ENCODE data around the gene EOMES. TPM values are rescaled to one million over a fixed set of nuclear protein-coding genes. Genes with fewer than 3 reads are reported as not detected.

The EOMES gene
- total and polyA plus RNA-seq, 2 experiments from 2014 or later: 0.10 TPM

- Mint-ChIP-seq H3K4me1 (peaks cover 12% of the 10 kb centered on the region), H3K27me3 (ENCODE audit: insufficient read depth, low read depth, poor library complexity) (peaks cover 21% of the 10 kb centered on the region), H3K4me3 (no peak overlapping the region), H3K36me3 (ENCODE audit: low read depth) (no peaks in the 10 kb centered on the region), H3K9me3 (peaks cover 6% of the 10 kb centered on the region; the same call in 1 of the 3 replicates), H3K27ac (no peak overlapping the region)
- Histone ChIP-seq H3K27ac (ENCODE audit: low read depth) (no peak overlapping the region), H3K27me3 (ENCODE audit: insufficient read depth) (peaks cover 49% of the 10 kb centered on the region), H3K36me3 (ENCODE audit: insufficient read depth) (no peaks in the 10 kb centered on the region), H3K4me2 (no peak overlapping the region), H4K20me1 (replicated peaks; ENCODE audit: insufficient read depth) (no peaks in the 10 kb centered on the region), H3K4me1 (ENCODE audit: insufficient read depth) (peaks cover 4% of the 10 kb centered on the region), H3K9me2 (ENCODE audit: insufficient read depth) (no peaks in the 10 kb centered on the region), H3F3A (replicated peaks; ENCODE audit: low read depth) (peaks cover 9% of the 10 kb centered on the region), H2AFZ (no peak overlapping the region), H3K79me2 (replicated peaks; ENCODE audit: insufficient read depth) (no peaks in the 10 kb centered on the region), H3K4me3 (no peak overlapping the region)
- ATAC-seq: no peak
- no peak for DNase-seq (ENCODE audit: low spot score)
- TF ChIP-seq JUNB (IDR thresholded peaks at IDR 0.05; ENCODE audit: unreplicated experiment): no peak
- no peak for TF ChIP-seq REST (IDR thresholded peaks at IDR 0.05; ENCODE audit: unreplicated experiment)
- no peak for TF ChIP-seq ZNF114 (CRISPR knock-in tag; IDR thresholded peaks at IDR 0.05)
- no peak for TF ChIP-seq STAT1 (IDR thresholded peaks at IDR 0.05; ENCODE audit: unreplicated experiment)
- TF ChIP-seq, protein P1, sequence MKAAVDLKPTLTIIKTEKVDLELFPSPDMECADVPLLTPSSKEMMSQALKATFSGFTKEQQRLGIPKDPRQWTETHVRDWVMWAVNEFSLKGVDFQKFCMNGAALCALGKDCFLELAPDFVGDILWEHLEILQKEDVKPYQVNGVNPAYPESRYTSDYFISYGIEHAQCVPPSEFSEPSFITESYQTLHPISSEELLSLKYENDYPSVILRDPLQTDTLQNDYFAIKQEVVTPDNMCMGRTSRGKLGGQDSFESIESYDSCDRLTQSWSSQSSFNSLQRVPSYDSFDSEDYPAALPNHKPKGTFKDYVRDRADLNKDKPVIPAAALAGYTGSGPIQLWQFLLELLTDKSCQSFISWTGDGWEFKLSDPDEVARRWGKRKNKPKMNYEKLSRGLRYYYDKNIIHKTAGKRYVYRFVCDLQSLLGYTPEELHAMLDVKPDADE (IDR thresholded peaks at IDR 0.05): no peak
- TF ChIP-seq EZH2 (IDR thresholded peaks at IDR 0.05; ENCODE audit: low read depth, unreplicated experiment): no peak
- TF ChIP-seq CREB1 (CRISPR knock-in tag; IDR thresholded peaks at IDR 0.05; ENCODE audit: low read depth): no peak
- no peak for TF ChIP-seq ZNF462 (CRISPR knock-in tag; IDR thresholded peaks at IDR 0.05)
- TF ChIP-seq NANOG (IDR thresholded peaks at IDR 0.05; ENCODE audit: borderline replicate concordance): no peak
- no peak for TF ChIP-seq EZH2phosphoT487 (IDR thresholded peaks at IDR 0.05; ENCODE audit: unreplicated experiment)
- no peak for TF ChIP-seq ZNF331 (CRISPR knock-in tag; IDR thresholded peaks at IDR 0.05; ENCODE audit: low read depth)
- no peak for TF ChIP-seq CTCF (conservative IDR thresholded peaks at IDR 0.05; ENCODE audit: low read depth in 2 of 2)
- no peak for TF ChIP-seq POLR2AphosphoS5 (IDR thresholded peaks at IDR 0.05; ENCODE audit: low read depth)
Observed at GRCh38 chr3:27708250-27708649, 13.9 kb downstream of the EOMES start.
